H54 (cell line): ENCODE measurements around the gene LMBR1L.

Source experiments
- DNase-seq: peaks from one replicate; pipeline ENCODE4 v3.0.0; 2011; ENCODE audit warnings: low spot score, mixed read lengths; ENCODE audit not compliant: insufficient read length
- FAIRE-seq: peaks from 3 replicates; lab custom pipeline; 2011; peaks lifted over from hg19 to GRCh38; lab: Jason Lieb, UNC
- POLR2A ChIP-seq: IDR thresholded peaks from 2 replicates; pipeline ENCODE4 v1.6.1; 2011; ENCODE audit warnings: low read depth, mild to moderate bottlenecking, low read length

LMBR1L gene

GRCh38 chr12:49058366-49059044 lies 52.1 kb downstream of the LMBR1L start:
- FAIRE-seq (no peak), DNase-seq (no peak)
- no peak for TF ChIP-seq POLR2A

- no peak for DNase-seq
These were observed 52.8 kb downstream of the LMBR1L start for GRCh38 chr12:49057888-49058287.

DNA sequence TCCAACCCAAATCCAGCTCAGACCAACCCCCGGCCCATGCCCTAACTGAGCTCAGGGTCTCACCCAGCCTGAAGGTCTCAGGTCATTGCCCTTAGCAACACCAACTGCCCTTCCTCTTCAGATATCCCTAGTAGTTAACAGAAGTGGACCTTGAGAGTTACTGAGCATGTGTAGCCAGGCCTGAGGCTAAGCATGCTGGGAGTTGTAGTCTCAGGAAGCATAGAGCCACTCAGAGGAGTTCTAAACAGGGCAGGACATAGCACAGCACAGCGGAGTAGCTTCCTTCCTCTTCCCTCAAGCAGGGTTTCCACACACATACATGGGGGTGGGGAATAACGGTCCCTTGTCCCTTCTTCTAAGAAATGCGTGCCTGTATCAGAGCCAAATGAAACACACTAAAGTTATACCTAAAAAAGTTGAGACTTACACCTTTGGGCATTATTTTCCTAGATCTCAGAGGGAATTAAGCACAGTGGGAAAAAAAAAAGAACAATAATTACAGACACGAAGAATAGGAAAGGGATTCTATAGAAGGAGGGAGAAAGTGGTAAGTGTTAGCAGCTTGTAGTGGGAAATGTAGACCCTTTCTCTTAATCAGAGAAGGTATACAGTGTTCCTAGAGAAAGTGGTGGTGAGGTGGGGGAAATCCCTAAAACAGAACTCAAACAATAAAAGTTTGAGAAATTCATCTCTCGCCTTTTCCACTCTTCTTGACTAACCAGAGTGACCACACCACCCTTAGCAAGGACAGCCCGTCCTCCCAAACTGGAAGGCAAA lies 54.5 kb downstream of the LMBR1L start:
- DNase-seq (peak; percentile 69), FAIRE-seq (no peak)
- TF ChIP-seq POLR2A = no peak

More at GRCh38 chr12:49057888-49058287, 52.8 kb downstream of the LMBR1L start:
- no peak for FAIRE-seq
- no peak for TF ChIP-seq POLR2A

- DNase-seq (no peak), FAIRE-seq (no peak)
- no peak for TF ChIP-seq POLR2A
These were observed 55.6 kb downstream of the LMBR1L start for GRCh38 chr12:49055092-49055491.

- TF ChIP-seq POLR2A = no peak
- no peak for DNase-seq
- FAIRE-seq = no peak
These were observed 56.1 kb downstream of the LMBR1L start for GRCh38 chr12:49054524-49054923.

- no peak for TF ChIP-seq POLR2A
- FAIRE-seq (no peak), DNase-seq (no peak)
These were observed 56.6 kb downstream of the LMBR1L start for GRCh38 chr12:49054096-49054495.

DNA sequence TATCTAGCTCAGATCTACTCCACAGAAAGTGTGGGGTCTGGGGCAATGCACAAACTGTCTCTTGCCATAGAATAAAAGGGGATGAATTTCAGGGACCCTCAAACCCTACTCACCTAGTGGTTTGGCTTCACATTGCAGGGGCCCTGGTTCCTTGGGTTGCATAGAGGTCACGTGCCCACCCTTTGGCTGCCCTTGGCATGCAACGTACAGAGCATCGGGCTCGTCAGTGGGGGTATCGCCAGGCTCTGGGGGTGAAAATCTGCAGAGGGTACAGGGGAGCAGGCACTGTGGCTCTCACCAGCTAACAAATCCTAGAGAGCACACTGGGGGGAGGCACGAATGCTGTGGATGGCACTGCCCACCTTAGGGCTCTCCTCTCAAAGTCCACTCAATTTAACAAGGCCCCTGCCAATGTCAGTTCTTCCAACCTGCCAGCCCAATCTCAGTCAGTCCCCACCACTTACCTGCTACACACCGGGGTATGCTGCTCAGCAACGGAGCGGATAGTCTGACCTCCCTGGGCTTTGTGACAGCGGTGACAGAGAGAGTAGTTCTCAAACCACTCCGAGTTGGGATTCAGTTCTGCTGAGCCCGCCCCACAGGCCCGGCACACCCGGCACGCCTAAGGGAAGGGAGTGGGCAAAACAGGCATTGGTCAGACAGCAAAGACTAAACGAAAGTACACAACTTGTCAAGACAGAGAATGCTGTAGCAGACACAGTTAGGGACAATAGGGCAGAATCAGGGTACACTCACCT lies 58.0 kb downstream of the LMBR1L start:
- no peak for TF ChIP-seq POLR2A
- no peak for FAIRE-seq

DNA sequence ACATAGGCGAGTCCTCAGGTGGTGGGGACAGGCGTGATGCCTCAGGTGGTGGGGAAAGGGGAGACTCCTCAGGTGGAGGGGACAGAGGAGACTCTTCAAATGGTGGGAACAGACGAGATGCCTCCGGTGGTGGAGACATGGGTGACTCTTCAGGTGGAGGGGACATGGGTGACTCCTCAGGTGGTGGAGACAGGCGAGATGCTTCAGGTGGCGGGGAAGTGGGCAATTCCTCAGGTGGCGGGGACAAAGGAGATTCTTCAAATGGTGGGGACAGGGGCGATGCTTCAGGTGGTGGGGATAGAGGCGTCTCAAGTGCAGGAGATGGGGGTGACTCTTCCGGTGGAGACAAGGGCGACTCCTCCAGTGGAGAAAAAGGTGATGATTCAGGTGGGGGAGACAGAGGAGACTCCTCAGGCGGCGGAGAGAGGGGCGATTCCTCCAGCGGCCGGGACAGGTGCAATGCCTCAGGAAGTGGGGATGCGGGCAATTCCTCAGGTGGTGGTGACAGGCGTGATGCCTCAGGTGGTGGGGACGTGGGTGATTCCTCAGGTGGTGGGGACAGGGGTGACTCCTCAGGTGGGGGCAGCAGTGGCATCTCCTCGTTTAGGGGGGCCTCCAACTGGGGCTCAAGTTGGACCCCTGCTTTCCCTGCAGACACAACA lies 58.7 kb downstream of the LMBR1L start:
- FAIRE-seq = no peak
- DNase-seq = no peak
- no peak for TF ChIP-seq POLR2A

More for the DNA sequence above, 58.0 kb downstream of the LMBR1L start:
- DNase-seq = no peak

GRCh38 chr12:49051373-49051764 lies 59.3 kb downstream of the LMBR1L start:
- no peak for FAIRE-seq
- no peak for DNase-seq

GRCh38 chr12:49050507-49051372 lies 59.9 kb downstream of the LMBR1L start:
- DNase-seq = no peak
- no peak for FAIRE-seq
- no peak for TF ChIP-seq POLR2A

More at GRCh38 chr12:49051373-49051764, 59.3 kb downstream of the LMBR1L start:
- TF ChIP-seq POLR2A = no peak

DNA sequence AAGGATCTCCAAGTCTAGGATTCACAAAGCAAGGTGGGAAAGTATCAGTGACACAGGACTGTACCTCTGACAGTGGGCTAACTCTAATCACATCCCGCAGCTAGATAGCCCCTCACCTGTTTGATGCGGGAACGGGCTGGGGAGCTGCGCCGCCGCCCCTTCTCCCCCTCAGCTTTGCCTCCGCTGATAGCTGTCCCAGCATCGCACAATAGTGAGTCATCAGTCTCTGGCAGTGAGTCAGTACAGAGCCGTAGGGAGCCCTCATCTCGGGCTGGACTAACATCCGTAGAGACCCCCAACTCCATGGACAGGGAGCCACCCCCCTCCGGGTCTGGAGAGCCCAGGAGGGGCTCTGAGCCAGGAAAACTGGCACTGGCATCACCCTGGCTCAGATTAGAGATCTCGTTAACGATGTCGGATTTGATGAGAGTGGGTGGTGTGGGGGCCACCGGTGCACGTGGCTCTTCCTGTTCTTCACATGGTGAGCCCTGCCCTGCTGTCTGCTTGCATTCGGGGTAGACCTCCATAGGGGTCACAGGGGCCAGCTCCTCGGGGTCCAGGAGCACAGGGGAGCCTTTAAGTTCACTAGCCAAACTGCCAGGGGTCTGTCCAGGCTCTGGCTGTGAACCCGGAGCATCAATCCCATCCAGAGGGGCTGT lies 61.0 kb downstream of the LMBR1L start:
- DNase-seq (peak; percentile 94), FAIRE-seq (no peak)
- TF ChIP-seq POLR2A = no peak

DNA sequence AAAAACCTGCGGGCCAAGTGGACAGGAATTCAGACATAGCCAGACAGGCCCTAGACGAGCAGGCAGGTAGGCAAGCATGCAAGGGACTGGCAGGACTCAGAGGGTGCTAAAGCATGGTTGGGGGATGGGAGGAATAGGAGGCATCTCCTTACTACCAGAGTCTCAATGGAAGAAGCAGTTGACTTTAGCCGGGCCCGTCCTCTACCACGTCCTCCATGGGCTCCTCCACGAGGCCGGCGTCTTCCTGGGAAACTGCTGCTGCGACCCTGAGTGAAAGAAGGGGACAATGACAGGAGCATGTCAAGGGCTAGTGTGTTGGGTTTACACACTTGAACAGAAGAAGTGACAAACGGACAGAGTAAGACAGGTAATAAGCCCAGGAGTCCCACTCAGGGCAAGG lies 61.7 kb downstream of the LMBR1L start:
- TF ChIP-seq POLR2A = no peak
- FAIRE-seq (no peak), DNase-seq (no peak)
